ENCODE data around the gene ANKRD17.
"Not testable (repeated sequence)": the region's sequence is repeated elsewhere in the genome, so short reads cannot be mapped to it uniquely, and the experiment has no call there.

Gene ANKRD17

DNA sequence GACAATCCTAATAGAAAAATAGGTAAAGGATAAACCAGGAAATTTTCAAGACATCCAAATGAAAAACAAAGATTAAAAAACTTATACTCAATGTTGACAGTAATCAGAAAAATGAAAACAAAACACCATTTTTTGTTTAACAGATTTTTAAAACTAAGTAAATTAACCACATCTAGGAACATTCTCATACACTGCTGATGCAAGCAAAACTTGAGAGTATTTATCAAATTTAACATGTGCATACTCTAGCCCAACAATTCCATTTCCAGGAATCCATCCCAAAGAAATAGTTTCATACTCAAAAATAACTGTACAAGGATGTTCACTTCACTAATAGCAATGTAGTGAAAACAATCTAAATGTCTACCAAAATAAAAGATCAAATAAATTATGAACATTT, 11.5 kb downstream of the ANKRD17 start:
- no peak for DNase-seq

DNA sequence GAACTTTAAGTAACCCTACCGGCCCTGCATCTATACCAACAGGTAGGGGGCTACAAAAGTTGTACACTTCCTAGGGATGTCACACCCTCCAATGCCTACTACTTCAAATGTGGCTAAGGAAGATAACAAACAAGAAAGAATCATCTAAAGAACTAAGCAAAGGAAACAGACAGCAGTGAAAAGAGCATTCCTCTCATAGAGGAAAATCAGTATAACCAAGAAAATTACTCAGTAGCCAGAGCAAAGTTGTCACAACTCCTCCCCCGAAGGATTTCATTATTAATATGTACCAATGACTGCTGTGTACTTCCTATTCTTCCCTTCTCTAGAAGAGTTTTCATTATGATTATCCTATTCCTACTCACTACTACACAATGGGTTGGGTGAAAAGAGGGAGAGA, 12.6 kb downstream of the ANKRD17 start:
- no peak for DNase-seq

GRCh38 chr4:73244945-73245601, 13.5 kb downstream of the ANKRD17 start:
- DNase-seq: no peak

GRCh38 chr4:73237044-73237443, 21.6 kb downstream of the ANKRD17 start:
- DNase-seq: no peak

- DNase-seq: no peak
Observed at GRCh38 chr4:73236151-73236550, 22.4 kb downstream of the ANKRD17 start.

GRCh38 chr4:73234712-73235111, 23.9 kb downstream of the ANKRD17 start:
- DNase-seq: no peak

GRCh38 chr4:73231518-73232487, 26.8 kb downstream of the ANKRD17 start:
- DNase-seq: no peak

DNA sequence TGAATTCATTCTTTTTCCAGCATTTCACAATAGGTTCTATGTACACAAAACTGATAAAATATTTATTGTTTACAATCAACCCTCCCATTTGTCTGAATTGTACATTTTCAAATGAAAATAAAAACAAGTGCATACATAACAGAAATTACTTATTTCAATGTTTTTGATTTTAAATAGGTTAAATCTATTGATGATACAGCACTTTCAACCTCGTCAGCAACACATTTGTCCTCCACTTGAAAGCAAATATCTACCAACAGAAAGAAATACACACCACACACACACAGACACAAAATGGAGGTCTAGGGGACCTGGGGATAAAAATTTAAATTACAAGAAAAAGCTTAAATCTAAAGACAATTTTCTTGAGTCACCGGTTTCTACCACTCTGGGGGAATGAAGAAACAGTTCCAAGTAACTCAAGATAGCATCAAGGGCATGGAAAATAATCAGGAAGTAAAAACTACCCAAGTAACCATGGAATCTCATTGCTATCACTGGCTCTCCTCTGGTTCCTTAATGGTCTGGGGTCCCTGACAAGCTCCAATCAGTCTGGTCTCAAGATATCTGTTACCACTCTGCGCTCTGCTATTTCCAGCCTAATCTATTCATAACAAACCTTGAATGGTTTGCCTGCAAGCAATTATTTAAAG, 27.6 kb downstream of the ANKRD17 start:
- no peak for DNase-seq

- not testable (repeated sequence) for DNase-seq
Observed at GRCh38 chr4:73228800-73229199, 29.8 kb downstream of the ANKRD17 start.

- no peak for DNase-seq
Observed at GRCh38 chr4:73224886-73225285, 33.7 kb downstream of the ANKRD17 start.

GRCh38 chr4:73223258-73223650, 35.3 kb downstream of the ANKRD17 start:
- no peak for DNase-seq

- DNase-seq: no peak
Observed at GRCh38 chr4:73222466-73223257, 35.9 kb downstream of the ANKRD17 start.

DNA sequence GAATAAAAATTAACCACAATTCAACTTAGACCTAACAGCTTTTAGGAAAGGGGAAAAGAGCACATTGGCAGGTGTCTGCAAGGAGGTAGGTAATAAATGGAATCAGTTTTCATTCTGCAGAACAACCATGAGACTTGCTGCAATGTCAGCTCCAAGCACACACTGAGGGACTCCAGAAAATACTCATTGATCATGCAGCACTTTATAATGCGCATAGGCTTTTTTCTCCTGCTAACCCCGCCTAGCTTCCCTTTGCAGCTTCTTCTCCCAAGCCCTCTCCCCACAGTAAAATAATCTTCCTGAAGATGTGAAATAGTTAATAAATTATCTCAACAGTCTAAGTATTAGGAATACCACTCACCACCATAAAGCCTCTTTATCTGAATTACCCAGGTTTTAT, 36.9 kb downstream of the ANKRD17 start:
- DNase-seq: no peak

GRCh38 chr4:73220815-73221214, 37.8 kb downstream of the ANKRD17 start:
- no peak for DNase-seq

DNA sequence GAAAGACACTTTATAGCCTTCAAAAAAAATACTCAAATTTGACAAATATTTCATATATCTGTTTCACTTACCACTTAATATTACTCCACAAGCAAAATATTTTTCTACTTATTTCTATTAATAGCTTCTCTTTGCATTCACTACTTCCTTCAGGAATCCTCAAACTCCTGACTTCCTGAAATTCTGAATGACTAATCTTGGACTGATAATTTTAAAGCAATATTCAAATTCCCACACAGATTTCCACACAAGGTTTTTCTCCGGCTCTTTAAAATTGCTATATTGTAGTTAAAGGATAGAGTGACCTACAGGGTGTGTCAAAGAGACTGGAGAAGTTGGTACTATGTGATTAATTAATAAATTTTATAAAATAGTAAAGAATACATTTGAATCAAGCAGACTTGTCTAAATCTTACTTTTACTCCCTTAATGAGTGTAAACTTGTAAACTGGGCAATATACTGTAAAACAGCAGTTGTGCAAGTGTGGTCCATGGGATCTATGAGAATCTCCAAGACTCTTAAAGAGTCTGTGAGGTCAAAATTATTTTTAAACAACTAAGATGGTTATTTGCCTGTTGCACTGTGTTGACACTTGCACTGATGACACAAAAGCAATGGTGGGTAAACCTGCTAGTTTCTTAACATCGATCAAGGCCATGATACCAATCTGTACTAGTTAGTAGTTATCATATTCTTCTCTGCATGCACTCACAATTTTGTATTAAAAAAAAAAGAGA, 44.5 kb downstream of the ANKRD17 start:
- no peak for DNase-seq

DNA sequence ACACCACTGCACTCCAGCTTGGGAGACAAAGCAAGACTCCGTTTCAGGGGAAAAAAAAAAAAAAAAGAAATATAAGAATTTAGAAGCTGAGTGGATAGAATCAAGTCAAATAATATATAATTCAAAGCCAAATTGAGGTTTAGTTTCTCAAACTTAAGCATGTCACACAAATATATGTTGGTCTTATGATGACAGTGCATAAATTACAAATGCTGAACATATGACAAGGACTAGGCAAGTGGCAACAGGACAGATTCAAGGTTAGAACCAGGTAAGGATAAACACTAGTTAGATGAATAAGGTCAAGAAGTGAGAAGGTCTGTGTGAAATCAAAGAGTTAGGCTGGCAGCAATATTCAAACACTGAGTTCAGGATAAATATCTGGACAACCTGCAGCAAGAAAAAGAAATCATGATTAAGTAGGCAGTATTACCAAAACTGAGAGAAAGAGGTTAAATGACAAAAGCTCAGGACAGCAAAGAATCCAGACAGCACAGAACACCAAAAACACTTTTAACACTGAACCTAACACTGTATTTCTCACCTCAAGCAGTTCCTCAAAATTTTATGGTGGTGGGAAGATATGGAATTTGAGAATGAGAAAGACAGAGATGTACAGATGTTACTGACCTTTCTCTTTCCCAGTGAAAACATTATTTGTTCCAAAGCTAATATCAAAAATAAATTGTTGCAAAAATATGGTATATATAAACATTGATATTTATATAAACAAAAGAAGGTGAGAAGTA, 45.4 kb downstream of the ANKRD17 start:
- DNase-seq: no peak

DNA sequence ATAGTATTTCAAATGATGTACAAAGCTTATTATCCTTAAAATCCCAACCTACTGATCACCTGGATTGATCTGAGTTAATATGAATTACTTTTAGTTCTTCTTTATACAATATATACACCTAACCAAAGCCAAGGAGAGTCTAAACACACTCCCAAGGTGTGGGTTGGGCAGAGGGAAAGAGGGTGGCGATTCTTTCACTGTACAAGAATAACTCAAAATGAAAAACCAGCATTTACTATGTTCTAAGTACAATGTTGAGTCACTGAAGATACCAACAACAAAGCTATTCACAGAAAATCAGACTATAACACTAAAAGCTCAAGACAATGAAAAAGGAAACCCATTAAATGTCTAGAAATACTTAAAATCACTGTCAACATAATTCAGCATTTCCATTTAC, 46.6 kb downstream of the ANKRD17 start:
- DNase-seq: no peak

DNA sequence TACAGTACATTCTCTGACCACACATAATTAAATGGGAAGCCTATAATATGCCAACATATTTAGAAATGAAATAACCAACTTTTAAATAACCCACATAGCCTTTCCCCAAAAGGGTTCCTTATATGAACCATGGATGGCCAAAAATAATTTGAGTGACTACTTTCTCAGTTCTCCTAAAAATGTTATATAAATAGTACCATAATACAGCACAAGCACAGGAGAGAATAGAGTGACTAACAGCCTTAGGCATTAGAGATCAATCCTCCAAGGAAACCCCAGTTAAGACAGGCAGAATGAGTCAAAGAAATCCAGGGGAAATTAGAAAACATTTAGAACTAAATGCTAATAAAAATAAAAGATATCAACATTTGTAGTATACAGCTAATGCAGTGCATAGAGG, 50.2 kb downstream of the ANKRD17 start:
- no peak for DNase-seq

GRCh38 chr4:73206236-73206635, 52.4 kb downstream of the ANKRD17 start:
- DNase-seq: no peak

- no peak for DNase-seq
Observed at GRCh38 chr4:73205482-73205881, 53.1 kb downstream of the ANKRD17 start.

DNA sequence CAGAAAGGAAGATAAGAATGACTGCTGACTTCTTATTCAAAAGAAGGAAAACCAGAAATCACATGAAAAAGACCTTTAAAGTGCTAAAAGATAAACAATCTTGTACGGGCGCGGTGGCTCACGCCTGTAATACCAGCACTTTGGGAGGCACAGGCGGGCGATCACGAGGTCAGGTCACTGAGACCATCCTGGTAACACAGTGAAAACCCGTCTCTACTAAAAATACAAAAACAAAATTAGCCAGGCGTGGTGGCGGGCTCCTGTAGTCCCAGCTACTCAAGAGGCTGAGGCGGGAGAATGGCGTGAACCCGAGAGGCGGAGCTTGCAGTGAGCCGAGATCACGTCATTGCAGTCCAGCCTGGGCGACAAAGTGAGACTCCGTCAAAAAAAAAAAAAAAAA, 54.6 kb downstream of the ANKRD17 start:
- not testable (repeated sequence) for DNase-seq

Measured in stimulated activated CD4-positive, alpha-beta T cell treated with anti-CD3 and anti-CD28 coated beads, Interleukin-12 subunit alpha, Interleukin-12 subunit beta, amount 100 ng/mL, for 4 hours (primary cell).